Measurements from ENCODE around the gene SYT17.

The SYT17 gene

DNA sequence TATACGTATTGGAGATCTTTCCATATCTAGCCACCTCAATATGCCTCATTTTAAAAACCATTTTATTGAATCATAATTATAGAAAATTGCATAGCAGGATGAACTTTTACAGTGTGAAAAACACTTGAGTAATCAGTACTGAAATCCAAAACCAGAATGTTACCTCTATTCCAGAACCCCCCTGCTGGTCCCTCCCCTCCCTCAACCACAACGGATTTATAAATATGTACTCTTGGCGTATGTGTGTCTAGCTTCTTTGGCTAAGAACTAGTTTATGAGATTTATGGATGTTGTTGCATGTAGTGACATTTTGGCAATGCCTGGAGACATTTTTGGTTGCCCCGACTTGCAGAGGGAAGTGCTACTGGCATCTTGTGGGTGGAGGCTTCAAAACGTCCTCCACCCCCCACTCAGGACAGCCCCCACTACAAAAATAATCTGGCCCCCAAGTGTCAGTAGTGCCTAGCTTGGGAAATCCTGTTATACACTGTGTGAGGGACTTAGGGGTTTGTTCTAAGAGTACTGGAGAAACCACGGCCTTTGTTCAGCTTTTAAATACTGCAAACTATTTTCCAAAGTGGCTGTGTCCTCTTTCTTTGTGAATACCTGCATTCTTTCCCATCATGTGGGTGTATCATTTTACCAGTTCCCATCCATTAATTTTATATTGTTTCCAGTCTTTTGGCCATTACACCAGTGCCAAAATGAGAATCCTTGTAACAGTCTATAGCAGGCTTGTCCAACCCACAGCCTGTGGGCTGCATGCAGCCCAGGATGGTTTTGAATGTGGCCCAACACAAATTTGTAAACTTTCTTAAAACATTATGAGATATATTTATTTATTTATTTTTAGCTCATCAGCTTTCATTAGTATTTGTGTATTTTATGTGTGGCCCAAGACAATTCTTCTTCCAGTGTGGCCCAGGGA lies 30.6 kb upstream of the SYT17 start:
- DNase-seq, result no peak
- intact Hi-C loops (cut with DNase I), result no loop called here

DNA sequence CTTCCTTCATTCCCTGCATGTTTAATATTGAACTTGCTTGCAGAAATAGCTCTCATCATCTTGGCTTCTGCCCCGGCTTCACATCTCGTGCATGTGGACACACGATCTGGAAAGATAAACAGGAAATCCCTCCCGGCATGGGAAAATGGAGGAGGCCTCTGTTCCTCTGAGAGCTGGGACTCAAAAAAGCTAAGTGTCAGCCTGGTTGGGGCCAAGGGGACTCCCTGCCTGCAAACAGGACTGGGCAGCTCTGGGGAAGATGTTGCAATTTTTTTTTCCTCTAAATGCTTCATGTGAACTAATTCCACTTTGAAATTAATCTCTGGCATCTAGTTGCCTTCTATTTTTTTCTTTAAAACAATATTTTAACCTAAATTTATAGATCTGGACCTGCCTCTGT lies 29.4 kb upstream of the SYT17 start:
- peak in 6 of 42 donors; percentile 12 to 50 (median 27) for DNase-seq
- intact Hi-C loops (cut with DNase I), result no loop called here

DNA sequence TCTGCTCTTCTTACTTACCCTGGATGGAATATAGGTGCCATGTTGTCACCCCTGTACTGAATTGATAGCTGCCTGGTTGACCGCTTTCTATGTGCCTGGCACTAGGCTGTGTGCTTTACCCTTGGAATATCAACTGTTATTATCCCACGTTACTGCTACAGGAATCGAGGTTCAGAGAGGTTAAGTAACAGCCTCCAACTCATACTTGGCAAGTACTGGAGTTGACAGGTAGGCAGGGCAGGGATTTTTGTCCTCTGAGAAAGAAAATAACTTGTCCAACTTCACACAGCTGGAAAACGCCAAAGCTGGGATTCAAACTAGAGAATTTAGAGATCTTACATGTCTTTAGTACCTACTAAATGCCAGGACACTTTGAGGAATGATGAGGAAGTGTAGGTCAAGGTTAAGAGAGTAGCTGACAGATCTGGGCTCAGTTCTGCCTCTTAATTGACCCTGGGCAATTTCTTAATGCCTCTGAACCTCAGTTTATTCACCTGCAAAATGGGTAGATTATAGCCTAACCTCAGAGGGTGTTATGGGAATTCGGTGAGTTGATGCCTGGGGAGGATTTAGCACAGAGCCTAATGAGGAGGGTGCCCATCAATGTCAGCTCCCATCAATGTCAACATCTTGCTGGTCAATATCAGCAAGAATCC lies 28.5 kb upstream of the SYT17 start:
- intact Hi-C loops (cut with DNase I), result no loop called here

DNA sequence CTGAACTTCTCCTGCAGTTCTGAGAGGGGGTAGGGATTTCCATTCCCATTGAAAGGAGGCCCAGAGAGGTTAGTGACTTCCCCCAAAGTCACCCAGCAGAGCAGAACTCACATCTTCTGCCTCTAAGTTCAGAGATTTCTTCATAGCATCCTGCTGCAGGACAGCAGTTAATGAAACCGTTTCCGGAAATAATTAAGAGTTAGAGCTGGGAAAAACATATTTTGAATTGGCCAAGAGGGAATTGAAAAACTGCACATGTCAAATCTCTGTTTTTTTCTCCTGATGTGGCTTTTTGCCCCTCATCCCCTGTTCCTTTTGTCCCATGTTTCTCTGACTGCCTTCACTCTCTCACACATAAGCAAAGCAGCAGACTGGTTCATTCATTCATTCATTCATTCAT lies 27.6 kb upstream of the SYT17 start:
- DNase-seq, result no peak
- intact Hi-C loops (cut with DNase I), result no loop called here

More for the DNA sequence above, 28.5 kb upstream of the SYT17 start:
- no peak for DNase-seq

DNA sequence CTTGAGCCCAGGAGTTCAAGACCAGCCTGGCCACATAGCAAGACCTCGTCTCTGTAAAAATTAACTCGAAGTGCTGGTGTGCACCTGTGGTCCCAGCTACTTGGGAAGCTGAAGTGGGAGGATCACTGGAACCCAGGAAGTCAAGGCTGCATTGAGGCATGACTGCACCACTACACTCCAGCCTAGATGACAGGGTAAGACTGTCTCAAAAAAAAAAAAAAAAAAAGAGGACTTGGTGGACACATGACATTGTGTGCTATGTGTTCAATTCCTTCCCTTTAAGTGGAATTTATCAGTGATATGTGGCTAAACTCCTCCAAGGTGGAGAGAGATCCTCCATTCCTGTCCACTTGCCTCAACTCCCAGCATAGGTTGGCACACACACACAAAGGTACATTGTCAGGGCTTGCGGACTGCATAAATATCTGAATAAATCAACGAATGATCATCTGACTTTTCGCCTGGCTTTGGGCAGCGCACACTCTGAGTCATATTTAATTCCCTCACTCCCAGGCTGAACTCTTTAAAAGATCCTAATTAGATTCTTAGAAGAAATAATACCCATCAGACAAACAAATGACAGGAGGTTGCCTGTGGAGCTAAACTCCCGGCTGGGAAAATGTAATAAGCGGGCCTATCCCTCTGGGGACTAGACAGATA lies 25.0 kb upstream of the SYT17 start:
- DNase-seq, result peak in 2 of 42 donors; percentile 2 to 18
- intact Hi-C loops (cut with DNase I), result no loop called here

DNA sequence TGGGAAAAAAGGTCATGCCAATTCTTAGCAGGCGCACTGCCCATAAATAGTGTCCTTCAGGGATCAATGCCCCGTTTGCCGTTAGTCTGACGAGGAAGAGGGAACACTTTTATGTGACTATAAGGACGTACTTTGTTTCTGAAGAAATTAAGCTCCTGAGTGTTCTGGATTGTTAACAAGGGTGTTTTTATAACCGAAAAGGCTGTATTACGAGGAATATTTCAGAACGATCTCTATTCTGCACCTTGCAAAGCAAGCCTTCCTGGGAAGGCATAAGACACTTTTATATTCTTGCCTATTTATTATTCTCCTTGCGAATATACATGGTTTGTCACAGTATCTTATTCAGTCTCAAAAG lies 24.5 kb upstream of the SYT17 start:
- intact Hi-C loops (cut with DNase I), result no loop called here
- DNase-seq, result no peak

DNA sequence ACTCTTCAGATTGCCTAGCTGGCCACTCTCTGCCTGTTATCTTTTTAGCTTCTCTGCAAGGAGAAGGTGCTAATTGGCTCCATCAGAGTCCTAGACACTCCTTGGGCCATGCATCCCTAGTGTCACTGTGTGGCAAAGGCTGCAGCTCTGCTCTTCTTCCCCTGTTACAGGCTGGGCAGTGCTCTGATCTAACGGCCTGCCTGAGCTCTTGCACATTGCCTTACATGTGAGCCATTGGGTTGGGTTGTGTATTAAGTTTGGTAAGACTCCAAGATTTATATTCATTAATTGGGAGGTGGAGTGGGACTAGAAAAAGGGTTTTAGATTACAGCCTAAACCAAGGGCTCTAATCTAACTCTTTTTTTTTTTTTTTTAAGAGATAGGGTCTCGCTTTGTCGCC lies 23.0 kb upstream of the SYT17 start:
- no peak for DNase-seq
- intact Hi-C loops (cut with DNase I), result no loop called here

DNA sequence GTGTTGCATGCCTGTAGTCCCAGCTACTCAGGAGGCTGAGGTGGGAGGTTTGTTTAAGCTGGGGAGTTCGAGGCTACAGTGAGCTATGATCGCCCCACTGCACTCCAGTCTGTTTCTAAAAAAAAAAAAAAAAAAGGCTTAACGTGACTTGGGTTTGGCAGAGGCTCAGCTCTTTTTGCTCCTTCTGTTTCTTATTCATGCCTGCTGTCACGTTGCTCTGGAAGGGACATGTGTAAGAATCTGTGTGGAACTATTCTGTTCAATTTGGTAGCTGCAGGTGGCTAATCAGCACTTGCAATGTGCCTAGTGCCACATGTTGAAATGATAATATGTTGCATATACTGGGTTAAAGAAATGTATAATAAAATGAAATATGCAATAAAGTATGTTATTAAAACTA lies 20.9 kb upstream of the SYT17 start:
- intact Hi-C loops (cut with DNase I), result no loop called here
- DNase-seq, result no peak

DNA sequence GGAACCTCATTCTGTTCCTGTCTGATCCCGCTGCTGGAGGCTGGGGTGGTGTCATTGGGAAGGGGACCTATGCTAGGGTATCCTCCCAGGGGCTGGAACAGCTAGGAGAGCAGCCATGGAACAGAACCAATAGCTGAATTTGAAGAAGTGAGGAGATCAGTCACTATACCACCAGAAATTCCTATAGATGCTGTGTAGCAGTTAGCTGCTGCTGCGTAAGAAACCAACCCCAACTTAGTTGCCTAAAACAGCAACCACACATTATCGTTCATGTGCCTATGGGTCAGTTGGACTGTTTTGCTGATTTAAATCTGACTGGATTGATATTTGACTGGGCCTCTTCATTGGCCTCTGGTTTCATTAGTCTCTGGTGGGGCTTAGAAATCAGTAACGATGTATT lies 20.4 kb upstream of the SYT17 start:
- intact Hi-C loops (cut with DNase I), result no loop called here
- no peak for DNase-seq

DNA sequence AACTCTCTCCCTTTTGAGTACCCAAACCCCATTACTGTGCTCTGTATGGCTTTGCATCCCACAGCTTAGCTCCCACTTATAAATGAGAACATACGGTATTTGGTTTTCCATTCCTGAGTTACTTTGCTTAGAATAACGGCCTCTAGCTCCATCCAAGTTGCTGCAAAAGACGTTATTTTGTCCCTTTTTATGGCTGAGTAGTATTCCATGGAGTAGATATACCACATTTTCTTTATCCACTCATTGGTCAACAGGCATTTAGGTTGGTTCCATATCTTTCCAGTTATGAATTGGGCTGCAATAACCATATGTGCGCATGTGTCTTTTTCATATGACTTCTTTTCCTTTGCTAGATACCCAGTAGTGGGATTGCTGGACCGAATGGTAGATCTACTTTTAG lies 19.9 kb upstream of the SYT17 start:
- no peak for DNase-seq
- intact Hi-C loops (cut with DNase I), result no loop called here

DNA sequence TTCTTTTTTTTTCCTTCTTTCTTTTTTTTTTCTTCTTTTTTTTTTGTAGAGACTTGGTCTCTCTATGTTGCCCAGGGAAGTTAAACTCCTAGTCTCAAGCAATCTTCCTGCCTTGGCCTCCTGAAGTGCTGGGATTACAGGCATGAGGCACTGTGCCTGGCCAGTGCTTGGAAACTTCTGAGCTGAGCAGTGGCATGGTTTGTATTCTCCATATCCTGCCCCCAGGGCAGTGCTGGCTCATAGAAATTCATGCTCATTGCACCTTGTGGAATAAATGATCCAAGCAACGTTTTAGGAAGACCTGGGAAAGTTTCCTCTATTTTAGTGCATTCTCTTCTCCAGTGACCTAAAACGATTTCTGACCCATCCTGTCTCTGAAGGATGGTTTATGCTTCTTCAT lies 16.7 kb upstream of the SYT17 start:
- no peak for DNase-seq
- intact Hi-C loops (cut with DNase I), result no loop called here

DNA sequence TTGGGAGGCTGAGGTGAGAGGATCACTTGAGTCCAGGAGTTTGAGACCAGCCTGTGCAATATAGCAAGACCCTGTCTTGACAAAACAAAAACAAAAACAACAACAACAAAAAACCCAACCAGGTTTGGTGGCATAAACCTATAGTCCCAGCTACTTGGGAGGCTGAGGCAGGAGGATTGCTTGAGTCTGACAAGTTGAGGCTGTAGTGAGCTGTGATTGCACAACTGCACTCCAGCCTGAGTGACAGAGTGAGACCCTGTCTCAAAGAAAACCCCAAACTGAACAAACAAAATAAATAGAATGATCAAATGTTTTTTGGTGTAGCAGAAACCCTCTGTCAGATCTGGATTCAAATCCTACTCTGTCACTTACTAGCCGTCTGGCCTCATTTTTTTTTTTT lies 16.0 kb upstream of the SYT17 start:
- intact Hi-C loops (cut with DNase I), result no loop called here
- no peak for DNase-seq

DNA sequence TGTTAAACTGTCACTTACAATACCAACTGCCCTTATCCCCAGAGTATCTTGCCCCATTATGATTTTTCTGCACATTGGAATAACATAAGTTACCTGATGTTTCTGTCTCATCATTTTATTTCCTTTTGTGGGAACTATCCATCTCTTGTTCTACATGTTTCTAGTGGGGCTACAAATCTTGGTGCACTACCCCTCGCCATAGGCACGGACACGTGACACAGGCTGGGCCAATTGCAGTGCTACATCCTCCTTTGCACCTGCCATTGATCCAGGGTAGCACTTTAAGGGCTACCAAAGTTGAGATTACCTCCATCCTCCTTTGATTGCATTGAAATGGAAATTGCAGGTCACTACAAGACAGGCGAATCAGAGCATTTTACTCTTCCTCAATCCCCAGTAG lies 14.2 kb upstream of the SYT17 start:
- intact Hi-C loops (cut with DNase I), result no loop called here
- no peak for DNase-seq

DNA sequence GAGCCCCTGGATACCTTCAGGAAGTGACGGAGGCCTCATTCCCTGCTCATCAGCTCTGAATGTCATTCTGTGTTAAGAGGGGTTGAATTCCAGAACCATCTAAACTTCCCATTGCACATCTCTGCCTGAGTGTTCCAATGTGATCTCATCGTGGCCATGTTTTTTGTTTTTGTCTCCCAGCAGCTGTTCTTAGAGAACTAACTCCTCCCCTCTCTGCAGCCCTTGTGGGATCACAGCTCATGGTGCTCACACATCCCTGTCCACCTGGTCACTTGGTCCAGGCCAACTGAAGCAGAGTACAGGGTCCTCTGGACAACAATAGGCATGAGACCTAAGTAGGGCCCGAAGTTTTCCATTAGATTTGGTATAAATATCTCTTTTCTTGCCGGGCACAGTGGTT lies 6.0 kb upstream of the SYT17 start:
- DNase-seq, result no peak
- intact Hi-C loops (cut with DNase I), result no loop called here

DNA sequence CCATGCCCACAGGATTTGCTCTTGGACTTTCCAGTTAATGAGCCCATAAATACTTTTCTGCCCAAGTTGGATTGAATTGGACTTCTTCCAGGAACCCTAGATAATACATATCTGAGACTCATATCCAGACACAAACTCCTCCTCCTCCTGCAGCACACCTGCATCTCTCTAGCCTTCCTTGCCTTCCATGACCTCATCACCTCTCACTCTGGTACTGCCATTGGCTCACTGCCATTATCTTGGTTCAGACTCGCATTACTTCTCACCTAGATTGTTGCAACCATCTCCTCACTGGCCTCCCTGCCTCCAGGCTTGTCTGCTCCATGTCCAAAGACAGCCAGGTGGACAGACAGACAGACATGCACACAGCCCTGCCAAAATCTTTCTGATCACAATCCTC lies 4.8 kb upstream of the SYT17 start:
- intact Hi-C loops (cut with DNase I), result no loop called here
- DNase-seq, result no peak

DNA sequence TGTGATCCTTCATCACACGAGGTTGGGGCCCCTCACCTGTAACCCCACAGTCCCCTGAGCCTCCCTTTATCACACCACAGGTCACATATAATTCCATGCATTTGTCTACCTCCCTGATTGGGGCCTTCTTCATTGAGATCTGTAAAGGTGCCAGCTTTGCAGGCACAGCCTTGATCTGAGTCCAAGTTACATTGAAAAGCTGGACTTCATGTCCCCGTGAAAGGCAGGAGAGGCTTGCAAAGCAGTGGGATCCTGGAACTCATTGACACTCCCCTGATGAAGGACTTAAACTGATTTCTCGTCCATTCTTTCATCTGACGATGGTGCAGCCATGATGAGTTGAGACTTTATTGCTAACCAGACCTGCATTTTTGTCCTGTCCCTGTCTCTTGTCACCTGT lies 3.8 kb upstream of the SYT17 start:
- no peak for DNase-seq
- intact Hi-C loops (cut with DNase I), result no loop called here

DNA sequence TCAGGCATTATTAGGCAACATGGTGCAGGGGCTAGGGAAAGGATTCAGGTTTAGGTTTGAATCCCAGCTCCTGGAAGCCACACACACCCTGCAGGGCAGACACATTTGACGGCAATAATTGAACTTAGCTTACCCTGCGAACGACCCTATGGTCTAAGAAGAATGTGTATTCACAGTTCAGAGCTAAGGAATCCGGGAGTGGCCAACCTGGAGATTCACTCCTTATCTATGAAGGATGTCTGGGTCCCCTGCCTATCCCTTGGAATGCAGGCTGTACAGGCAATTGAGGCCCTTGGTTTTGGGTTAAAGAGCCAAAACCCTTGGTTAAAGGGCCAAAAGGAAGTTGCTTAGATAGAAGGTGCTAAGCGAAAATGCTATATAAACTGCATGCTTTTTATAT lies 2.9 kb upstream of the SYT17 start:
- intact Hi-C loops (cut with DNase I), result no loop called here
- no peak for DNase-seq

DNA sequence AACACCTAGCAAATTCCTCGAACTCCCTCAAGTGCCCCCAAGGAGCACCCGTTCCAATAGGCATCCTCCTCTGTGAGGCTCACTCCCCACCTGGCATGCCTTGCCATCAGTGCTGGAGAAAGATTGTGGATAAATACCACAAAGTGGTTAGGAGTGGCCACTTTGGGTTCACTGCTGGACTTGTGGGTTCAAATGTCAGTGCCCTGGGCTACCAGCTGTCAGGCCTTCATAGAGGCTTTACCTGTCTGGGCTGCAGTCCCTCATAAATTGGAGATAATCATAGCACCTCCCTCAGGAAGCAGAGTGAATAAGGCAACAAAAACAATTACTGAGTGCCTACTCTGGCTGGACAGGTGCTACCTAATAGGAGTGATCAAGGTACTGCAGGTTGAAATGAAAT lies 1.5 kb upstream of the SYT17 start:
- no peak for DNase-seq
- intact Hi-C loops (cut with DNase I), result no loop called here

DNA sequence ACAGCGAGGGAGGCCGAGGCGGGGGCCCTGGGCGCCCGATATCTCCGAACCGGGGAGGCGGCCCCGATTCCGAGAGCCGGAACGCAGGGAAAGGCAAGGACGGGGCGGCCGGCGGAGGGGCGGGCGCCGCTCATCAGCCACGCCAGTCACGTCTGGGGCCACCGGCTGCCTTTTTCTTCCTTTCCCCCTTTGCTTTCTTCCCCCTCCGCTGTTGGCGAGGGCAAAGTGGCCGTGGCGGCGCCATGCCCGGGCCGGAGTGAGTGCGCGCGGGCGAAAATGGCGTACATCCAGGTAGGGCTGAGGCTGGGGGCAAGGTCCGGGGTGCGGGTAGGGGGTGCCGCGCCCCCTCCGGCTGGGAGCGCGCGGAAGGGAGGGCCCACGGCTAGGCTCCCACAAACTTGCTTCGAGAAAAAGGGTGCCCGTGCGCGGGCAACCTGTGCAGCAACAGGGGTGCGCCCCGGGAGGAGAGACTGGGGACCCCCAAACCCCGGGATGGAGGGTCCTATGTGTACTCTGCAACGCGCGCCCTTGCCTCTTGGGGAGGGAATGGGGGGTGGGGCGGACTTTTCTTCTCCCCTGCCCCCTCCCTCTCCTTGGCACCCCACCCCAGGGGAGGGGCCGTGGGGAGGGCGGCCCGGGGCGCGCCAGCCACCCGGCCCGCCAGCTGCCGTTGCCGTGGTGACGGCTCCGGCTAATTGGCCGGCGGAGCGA lies 486 bp downstream of the SYT17 start:
- intact Hi-C loops (cut with DNase I), result no loop called here
- peak in 38 of 42 donors; percentile 5 to 72 (median 44) for DNase-seq

All from head of caudate nucleus (tissue), 42 donors.